Measurements from ENCODE around the gene SPZ1. TPM values are rescaled to one million over a fixed set of nuclear protein-coding genes. Genes with fewer than 3 reads are reported as not detected.
"Not testable (repeated sequence)": the region's sequence is repeated elsewhere in the genome, so short reads cannot be mapped to it uniquely, and the experiment has no call there.

SPZ1 gene
- not detected in 2 replicates for total RNA-seq

- peaks cover 29% of the 10 kb centered on the region for H3K27me3 ChIP-seq (ENCODE audit: insufficient read depth, low read length)
- H3K4me3 ChIP-seq (ENCODE audit: insufficient read depth, low read length): no peak within 1 kb of the TSS
- no peak for TF ChIP-seq CTCF (IDR thresholded peaks at IDR 0.05; ENCODE audit: extremely low read depth, low read depth, low read length)
- H2AFZ ChIP-seq (ENCODE audit: low read length): no peak within 1 kb of the TSS
- no peaks in the 10 kb centered on the region for H3K36me3 ChIP-seq (ENCODE audit: insufficient read depth, low read length)
- no peaks in the 10 kb centered on the region for H3K79me2 ChIP-seq (ENCODE audit: insufficient read depth, low read length)
- H3K9me3 ChIP-seq (ENCODE audit: low read depth, low read length): no peaks in the 10 kb centered on the region
- H3K4me1 ChIP-seq (ENCODE audit: insufficient read depth, low read length): peaks cover 2% of the 10 kb centered on the region
- DNase-seq (ENCODE audit: insufficient read length, low spot score, missing footprints): no peak
- H3K4me2 ChIP-seq (ENCODE audit: insufficient read depth, low read length): no peak within 1 kb of the TSS
- H4K20me1 ChIP-seq (ENCODE audit: insufficient read depth, low read length): no peaks in the 10 kb centered on the region
- H3K27ac ChIP-seq (ENCODE audit: low read depth, low read length): no peak within 1 kb of the TSS
Measured at GRCh38 chr5:80319702-80320101, at the start of gene SPZ1. Gene SPZ1, plus strand, starts transcription at chr5:80320002. Its CDS starts 214 bp downstream, at chr5:80320216.

- not testable (repeated sequence) for H3K27ac ChIP-seq (ENCODE audit: low read depth, low read length); H2AFZ ChIP-seq (ENCODE audit: low read length); H3K36me3 ChIP-seq (ENCODE audit: insufficient read depth, low read length); H3K9me3 ChIP-seq (ENCODE audit: low read depth, low read length); H4K20me1 ChIP-seq (ENCODE audit: insufficient read depth, low read length); H3K4me3 ChIP-seq (ENCODE audit: insufficient read depth, low read length); H3K27me3 ChIP-seq (ENCODE audit: insufficient read depth, low read length); H3K4me1 ChIP-seq (ENCODE audit: insufficient read depth, low read length); H3K79me2 ChIP-seq (ENCODE audit: insufficient read depth, low read length); H3K4me2 ChIP-seq (ENCODE audit: insufficient read depth, low read length); DNase-seq (ENCODE audit: insufficient read length, low spot score, missing footprints)
Measured at GRCh38 chr5:80270543-80270942, 49.3 kb upstream of the SPZ1 start.

- Histone ChIP-seq H3K27ac (ENCODE audit: low read depth, low read length) (no peak overlapping the region), H3K79me2 (ENCODE audit: insufficient read depth, low read length) (no peaks in the 10 kb centered on the region), H3K9me3 (ENCODE audit: low read depth, low read length) (no peaks in the 10 kb centered on the region), H3K4me2 (ENCODE audit: insufficient read depth, low read length) (no peak overlapping the region), H3K4me1 (ENCODE audit: insufficient read depth, low read length) (no peaks in the 10 kb centered on the region), H3K27me3 (ENCODE audit: insufficient read depth, low read length) (no peaks in the 10 kb centered on the region), H3K4me3 (ENCODE audit: insufficient read depth, low read length) (no peak overlapping the region), H3K36me3 (ENCODE audit: insufficient read depth, low read length) (no peaks in the 10 kb centered on the region), H4K20me1 (ENCODE audit: insufficient read depth, low read length) (no peaks in the 10 kb centered on the region), H2AFZ (ENCODE audit: low read length) (no peak overlapping the region)
- DNase-seq (ENCODE audit: insufficient read length, low spot score, missing footprints): no peak
- TF ChIP-seq CTCF (IDR thresholded peaks at IDR 0.05; ENCODE audit: extremely low read depth, low read depth, low read length): peak; percentile 55
Measured at GRCh38 chr5:80275347-80275746, 44.5 kb upstream of the SPZ1 start.

GRCh38 chr5:80276186-80276585, 43.6 kb upstream of the SPZ1 start:
- Histone ChIP-seq H3K27me3 (ENCODE audit: insufficient read depth, low read length) (no peaks in the 10 kb centered on the region), H3K4me1 (ENCODE audit: insufficient read depth, low read length) (no peaks in the 10 kb centered on the region), H3K36me3 (ENCODE audit: insufficient read depth, low read length) (no peaks in the 10 kb centered on the region), H3K27ac (ENCODE audit: low read depth, low read length) (no peak overlapping the region), H3K4me2 (ENCODE audit: insufficient read depth, low read length) (no peak overlapping the region), H2AFZ (ENCODE audit: low read length) (no peak overlapping the region), H3K4me3 (ENCODE audit: insufficient read depth, low read length) (no peak overlapping the region), H4K20me1 (ENCODE audit: insufficient read depth, low read length) (no peaks in the 10 kb centered on the region), H3K79me2 (ENCODE audit: insufficient read depth, low read length) (no peaks in the 10 kb centered on the region), H3K9me3 (ENCODE audit: low read depth, low read length) (no peaks in the 10 kb centered on the region)
- DNase-seq (ENCODE audit: insufficient read length, low spot score, missing footprints): no peak
- no peak for TF ChIP-seq CTCF (IDR thresholded peaks at IDR 0.05; ENCODE audit: extremely low read depth, low read depth, low read length)
